PC-9 (cell line): Measurements from ENCODE around the gene EXT2. TPM values are rescaled to one million over a fixed set of nuclear protein-coding genes. Genes with fewer than 3 reads are reported as not detected.

ENCODE experiments used
- BruUV-seq: library from RNA; stranded (reverse); fragments of 400-500 nt; replicated peaks from 2 replicates; lab custom pipeline; 2021; lab: Mats Ljungman, UMichigan
- CTCF ChIA-PET: fragments of 300-600 bp; sonication (Branson Sonifier 250); formaldehyde crosslinking; loops from one replicate; lab custom pipeline; 2022; ENCODE audit warnings: antibody characterized with exemption; lab: Charles Lee
- POLR2A ChIA-PET: fragments of 300-600 bp; sonication (Branson Sonifier 250); formaldehyde crosslinking; loops from one replicate; lab custom pipeline; 2022; ENCODE audit warnings: antibody characterized with exemption; ENCODE audit not compliant: unreplicated experiment; lab: Charles Lee
- DNase-seq, 2 experiments: peaks; one replicate each; pipeline versions ENCODE4 v3.0.0 to v3.0.0-alpha.2; 2015 to 2022; ENCODE audit warnings: mixed read lengths in 1 of 2
- H2AFZ ChIP-seq: fragments of 200-600 bp; sonication (generic); 2 replicates; pipeline ENCODE4 v1.8.1; 2017; ENCODE audit warnings: antibody characterized with exemption
- H3F3A ChIP-seq: fragments of 200-600 bp; sonication (generic); 2 replicates; pipeline ENCODE4 v1.8.1; 2017; ENCODE audit warnings: antibody characterized with exemption, mild to moderate bottlenecking, low read depth; ENCODE audit not compliant: insufficient read depth
- H3K27ac ChIP-seq: fragments of 200-600 bp; sonication (generic); 2 replicates; pipeline ENCODE4 v1.6.1; 2016; ENCODE audit warnings: mixed run types
- H3K27me3 ChIP-seq: fragments of 200-600 bp; sonication (generic); 2 replicates; pipeline ENCODE4 v1.6.1; 2016; ENCODE audit warnings: low read depth, mixed run types; ENCODE audit not compliant: insufficient read depth
- H3K36me3 ChIP-seq: fragments of 200-600 bp; sonication (generic); 2 replicates; pipeline ENCODE4 v1.6.1; 2016; ENCODE audit warnings: low read depth, mixed run types
- H3K4me1 ChIP-seq: fragments of 200-600 bp; sonication (generic); replicated peaks from 2 replicates; pipeline ENCODE4 v1.6.1; 2016; ENCODE audit warnings: mixed run types; ENCODE audit not compliant: insufficient read depth
- H3K4me2 ChIP-seq: fragments of 200-600 bp; sonication (generic); 2 replicates; pipeline ENCODE4 v1.6.1; 2017; ENCODE audit warnings: mixed run types
- H3K4me3 ChIP-seq: fragments of 200-600 bp; sonication (generic); 2 replicates; pipeline ENCODE4 v1.6.1; 2016; ENCODE audit warnings: mixed run types
- H3K79me2 ChIP-seq: fragments of 200-600 bp; sonication (generic); 2 replicates; pipeline ENCODE4 v1.6.1; 2017; ENCODE audit warnings: low read depth, mixed run types
- H3K9me2 ChIP-seq: fragments of 200-600 bp; sonication (generic); 2 replicates; pipeline ENCODE4 v1.8.1; 2017; ENCODE audit warnings: mild to moderate bottlenecking; ENCODE audit not compliant: insufficient read depth
- H3K9me3 ChIP-seq: fragments of 200-600 bp; sonication (generic); 2 replicates; pipeline ENCODE4 v1.8.1; 2016; ENCODE audit warnings: low read depth; ENCODE audit not compliant: insufficient read depth
- H4K20me1 ChIP-seq: fragments of 200-600 bp; sonication (generic); 2 replicates; pipeline ENCODE4 v1.8.1; 2017; ENCODE audit not compliant: insufficient read depth
- CTCF ChIP-seq: fragments of 200-600 bp; sonication (generic); conservative IDR thresholded peaks from 2 replicates; pipeline ENCODE4 v1.6.1; 2017; ENCODE audit warnings: mixed run types, antibody characterized with exemption, mild to moderate bottlenecking, moderate library complexity
- EZH2 ChIP-seq: fragments of 200-600 bp; sonication (generic); IDR thresholded peaks from 2 replicates; pipeline ENCODE4 v1.8.0; 2017; ENCODE audit warnings: antibody characterized with exemption, low read depth
- intact Hi-C: fragments of 100-400 bp; cut with micrococcal nuclease; formaldehyde crosslinking; loops from one replicate; pipeline ENCODE4 v1.10.0; 2022; ENCODE audit not compliant: unreplicated experiment
- total RNA-seq: library from RNA; stranded (reverse); gene quantifications from 2 replicates; pipeline ENCODE4 v1.2.3, GENCODE V29; 2021

Gene EXT2
- total RNA-seq, 1 experiment from 2014 or later = 72.4 TPM

DNA sequence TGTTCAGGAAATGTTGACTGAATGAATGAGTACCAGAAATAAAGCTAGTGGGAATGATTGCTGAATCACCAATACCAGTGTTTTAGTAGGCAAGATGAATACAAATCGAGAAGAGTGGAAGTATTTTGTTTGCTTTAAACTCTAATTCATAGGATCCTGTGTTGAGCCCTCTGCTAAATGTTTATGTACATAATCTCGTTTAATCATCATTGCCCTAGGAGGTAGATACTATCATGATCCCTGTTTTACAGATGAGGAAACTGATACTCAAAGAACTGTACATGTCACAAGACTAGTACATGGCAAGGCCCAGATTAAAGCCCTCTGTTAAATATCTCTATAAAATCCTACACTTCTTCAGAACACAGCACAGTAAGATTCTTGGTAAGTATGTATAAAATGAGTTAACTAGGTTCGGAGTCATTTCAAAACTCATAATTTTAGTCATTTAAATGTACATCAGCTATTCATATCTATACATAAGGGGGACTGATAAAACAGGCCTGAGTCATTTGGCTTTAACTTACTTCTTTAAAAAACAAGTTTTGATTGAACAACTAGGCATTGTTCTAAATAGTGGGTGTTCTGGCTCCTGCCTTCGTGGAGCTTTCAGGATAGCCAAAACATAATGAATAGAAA lies 97.1 kb downstream of the EXT2 start:
- no peaks in the 10 kb centered on the region for H4K20me1 ChIP-seq
- no TSS peak for BruUV-seq
- TF ChIP-seq EZH2 (no peak), CTCF (no peak)
- H3K4me1 ChIP-seq = peaks cover 16% of the 10 kb centered on the region
- H3F3A ChIP-seq = peaks cover 5% of the 10 kb centered on the region; the same call in 1 of the 2 replicates
- ChIA-PET CTCF (no interaction called here), POLR2A (no interaction called here)
- H2AFZ ChIP-seq = no peak overlapping the region
- H3K27ac ChIP-seq = no peak overlapping the region
- H3K27me3 ChIP-seq = no peaks in the 10 kb centered on the region
- intact Hi-C loops = no loop called here
- H3K9me2 ChIP-seq = no peaks in the 10 kb centered on the region
- no peak overlapping the region for H3K4me3 ChIP-seq
- peaks cover 12% of the 10 kb centered on the region; the same call in 1 of the 2 replicates for H3K36me3 ChIP-seq
- peaks cover 26% of the 10 kb centered on the region for H3K9me3 ChIP-seq
- H3K4me2 ChIP-seq = no peak overlapping the region
- H3K79me2 ChIP-seq = no peaks in the 10 kb centered on the region
- no peak for DNase-seq

DNA sequence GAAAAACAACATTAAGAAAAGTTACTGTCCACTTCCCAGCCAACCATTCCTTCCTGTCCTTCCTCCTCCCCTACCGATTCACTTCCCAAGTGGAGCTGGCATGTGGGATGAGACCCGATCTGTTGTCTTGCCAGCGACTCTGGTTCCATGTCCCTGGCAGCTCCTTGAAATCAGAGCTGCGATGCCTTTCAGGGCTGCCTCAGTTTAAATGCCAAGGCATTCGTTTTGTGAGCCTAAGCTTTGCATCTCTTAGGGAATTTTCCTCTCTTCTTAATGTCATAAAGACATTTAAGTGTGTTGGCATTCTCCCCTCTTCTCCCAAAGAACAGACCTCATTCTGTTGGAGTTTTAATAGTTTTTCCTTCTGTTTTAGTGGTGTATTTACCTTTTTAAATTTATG lies 98.4 kb downstream of the EXT2 start:
- no TSS peak for BruUV-seq
- no peak for DNase-seq
- Histone ChIP-seq H3K4me2 (no peak overlapping the region), H3K9me3 (peaks cover 16% of the 10 kb centered on the region), H4K20me1 (no peaks in the 10 kb centered on the region), H3K4me3 (no peak overlapping the region), H3K27ac (no peak overlapping the region), H2AFZ (no peak overlapping the region), H3K36me3 (peaks cover 4% of the 10 kb centered on the region; the same call in 1 of the 2 replicates), H3K4me1 (peaks cover 16% of the 10 kb centered on the region), H3F3A (peaks cover 5% of the 10 kb centered on the region; the same call in 1 of the 2 replicates), H3K79me2 (no peaks in the 10 kb centered on the region), H3K27me3 (no peaks in the 10 kb centered on the region), H3K9me2 (no peaks in the 10 kb centered on the region)
- intact Hi-C loops = no loop called here
- TF ChIP-seq EZH2 = no peak
- CTCF ChIA-PET = no interaction called here
- POLR2A ChIA-PET = no interaction called here

- Histone ChIP-seq H4K20me1 (no peaks in the 10 kb centered on the region), H3K36me3 (no peaks in the 10 kb centered on the region), H3K27ac (no peak overlapping the region), H3K4me1 (no peaks in the 10 kb centered on the region), H2AFZ (no peak overlapping the region), H3F3A (no peaks in the 10 kb centered on the region), H3K4me3 (no peak overlapping the region), H3K9me2 (no peaks in the 10 kb centered on the region), H3K79me2 (no peaks in the 10 kb centered on the region), H3K27me3 (no peaks in the 10 kb centered on the region), H3K9me3 (peaks cover 5% of the 10 kb centered on the region; the same call in 1 of the 2 replicates), H3K4me2 (no peak overlapping the region)
- CTCF ChIA-PET = no interaction called here
- POLR2A ChIA-PET = no interaction called here
- no TSS peak for BruUV-seq
- no peak for TF ChIP-seq EZH2
- no peak for TF ChIP-seq CTCF
- intact Hi-C loops = no loop called here
- DNase-seq = no peak
These were observed 102.8 kb downstream of the EXT2 start for GRCh38 chr11:44198146-44198724.
